Activated gamma-delta T cell (primary cell): ENCODE measurements around the gene TAS2R60.
"Not testable (repeated sequence)": the region's sequence is repeated elsewhere in the genome, so short reads cannot be mapped to it uniquely, and the experiment has no call there.

ENCODE experiments used
- DNase-seq: peaks from one replicate; lab custom pipeline; 2025; lab: John Stamatoyannopoulos, UW
- total RNA-seq, 2 donors: gene quantifications; one replicate each; lab custom pipeline; 2026; lab: John Stamatoyannopoulos, UW

TAS2R60 gene
- total RNA-seq, result 0.09 to 0.15 reads per million in 2 donors

- DNase-seq, result no peak
Measured at GRCh38 chr7:143443153-143443552, at the start of gene TAS2R60. Gene TAS2R60 (plus strand): TSS chr7:143443453. CDS start chr7:143443453, 0 bp downstream.

GRCh38 chr7:143394068-143394467 lies 49.2 kb upstream of the TAS2R60 start:
- DNase-seq, result no peak

GRCh38 chr7:143394777-143395176 lies 48.5 kb upstream of the TAS2R60 start:
- no peak for DNase-seq

- no peak for DNase-seq
Measured at GRCh38 chr7:143395187-143396149, 47.8 kb upstream of the TAS2R60 start.

- no peak for DNase-seq
Measured at GRCh38 chr7:143396182-143396581, 47.1 kb upstream of the TAS2R60 start.

- no peak for DNase-seq
Measured at GRCh38 chr7:143396625-143397556, 46.4 kb upstream of the TAS2R60 start.

- DNase-seq, result no peak
Measured at GRCh38 chr7:143397710-143398530, 45.3 kb upstream of the TAS2R60 start.

GRCh38 chr7:143398616-143399015 lies 44.6 kb upstream of the TAS2R60 start:
- no peak for DNase-seq

- no peak for DNase-seq
Measured at GRCh38 chr7:143399151-143399550, 44.1 kb upstream of the TAS2R60 start.

- DNase-seq, result no peak
Measured at GRCh38 chr7:143399642-143400041, 43.6 kb upstream of the TAS2R60 start.

GRCh38 chr7:143401265-143401664 lies 42.0 kb upstream of the TAS2R60 start:
- no peak for DNase-seq

- not testable (repeated sequence) for DNase-seq
Measured at GRCh38 chr7:143402233-143402632, 41.0 kb upstream of the TAS2R60 start.

GRCh38 chr7:143405173-143406001 lies 37.9 kb upstream of the TAS2R60 start:
- no peak for DNase-seq

- no peak for DNase-seq
Measured at GRCh38 chr7:143406002-143406357, 37.3 kb upstream of the TAS2R60 start.

- DNase-seq, result no peak
Measured at GRCh38 chr7:143407287-143408251, 35.7 kb upstream of the TAS2R60 start.

- DNase-seq, result no peak
Measured at GRCh38 chr7:143408252-143408685, 35.0 kb upstream of the TAS2R60 start.

GRCh38 chr7:143408686-143409561 lies 34.3 kb upstream of the TAS2R60 start, which contains the start of gene EPHA1:
Gene EPHA1 (minus strand): TSS chr7:143408856. CDS start chr7:143408805, 51 bp downstream.
- DNase-seq, result no peak

GRCh38 chr7:143410521-143411004 lies 32.7 kb upstream of the TAS2R60 start:
- DNase-seq, result no peak
